A673 (cell line): ENCODE measurements around the gene QRFPR. TPM values are rescaled to one million over a fixed set of nuclear protein-coding genes. Genes with fewer than 3 reads are reported as not detected.
A peak's percentile ranks its signal among the peaks of the same experiment; 100 is the strongest.

Experiments
- Bru-seq: library from RNA; stranded (reverse); fragments of 400-500 nt; gene quantifications from one replicate; lab custom pipeline; 2021; lab: Mats Ljungman, UMichigan
- BruChase-seq, 2 experiments: library from RNA; stranded (reverse); fragments of 400-500 nt; gene quantifications; one replicate each; lab custom pipeline; 2021; lab: Mats Ljungman, UMichigan
- BruUV-seq: library from RNA; stranded (reverse); fragments of 400-500 nt; replicated peaks from 2 replicates; lab custom pipeline; 2021; lab: Mats Ljungman, UMichigan
- CTCF ChIA-PET: fragments of 300-600 bp; sonication (Branson Sonifier 250); formaldehyde crosslinking; loops from one replicate; lab custom pipeline; 2022; ENCODE audit warnings: antibody characterized with exemption; lab: Charles Lee
- POLR2A ChIA-PET: fragments of 300-600 bp; sonication (Branson Sonifier 250); formaldehyde crosslinking; loops from one replicate; lab custom pipeline; 2022; ENCODE audit warnings: antibody characterized with exemption; ENCODE audit not compliant: low non-redundant PET; lab: Charles Lee
- DNase-seq: peaks from one replicate; pipeline ENCODE4 v3.0.0-alpha.2; 2015; ENCODE audit warnings: low spot score
- H3K27ac ChIP-seq: fragments of 200-600 bp; sonication (generic); 2 replicates; pipeline ENCODE4 v1.5.1; 2016; ENCODE audit warnings: mixed run types, low read depth, mild to moderate bottlenecking, mixed read lengths, antibody characterized with exemption, low read length; ENCODE audit not compliant: poor library complexity, severe bottlenecking
- H3K27me3 ChIP-seq: fragments of 200-600 bp; sonication (generic); replicated peaks from 2 replicates; pipeline ENCODE4 v1.6.1; 2017; ENCODE audit warnings: mixed run types, low read depth, mild to moderate bottlenecking, mixed read lengths, antibody characterized with exemption, low read length; ENCODE audit not compliant: insufficient read depth, poor library complexity
- H3K36me3 ChIP-seq: fragments of 200-600 bp; sonication (generic); 2 replicates; pipeline ENCODE4 v1.6.1; 2016; ENCODE audit warnings: mixed run types, mild to moderate bottlenecking, mixed read lengths, antibody characterized with exemption, low read length; ENCODE audit not compliant: insufficient read depth, poor library complexity, severe bottlenecking
- H3K4me1 ChIP-seq: fragments of 200-600 bp; sonication (generic); 2 replicates; pipeline ENCODE4 v1.6.1; 2017; ENCODE audit warnings: mixed run types, mild to moderate bottlenecking, mixed read lengths, antibody characterized with exemption, low read length; ENCODE audit not compliant: insufficient read depth, poor library complexity, severe bottlenecking
- H3K4me3 ChIP-seq: fragments of 200-600 bp; sonication (generic); 2 replicates; pipeline ENCODE4 v1.5.1; 2016; ENCODE audit warnings: low read depth, mixed run types, mild to moderate bottlenecking, mixed read lengths, low read length; ENCODE audit not compliant: poor library complexity, severe bottlenecking
- H3K9me3 ChIP-seq: fragments of 200-600 bp; sonication (generic); 2 replicates; pipeline ENCODE4 v1.6.1; 2016; ENCODE audit warnings: mixed run types, low read depth, mild to moderate bottlenecking, mixed read lengths, antibody characterized with exemption, low read length; ENCODE audit not compliant: poor library complexity, severe bottlenecking
- CTCF ChIP-seq: fragments of 300-800, 200-600 bp; sonication (generic); conservative IDR thresholded peaks from 2 replicates; pipeline ENCODE4 v1.5.1; 2017; ENCODE audit warnings: low read depth, mild to moderate bottlenecking, antibody characterized with exemption, low read length, moderate library complexity, mixed read lengths
- EZH2 ChIP-seq: fragments of 200-600 bp; sonication (generic); IDR thresholded peaks from 2 replicates; pipeline ENCODE4 v1.6.1; 2017; ENCODE audit warnings: borderline replicate concordance, low read depth, mild to moderate bottlenecking, mixed read lengths, antibody characterized with exemption, low read length; ENCODE audit not compliant: poor library complexity, severe bottlenecking
- intact Hi-C: fragments of 100-400 bp; cut with micrococcal nuclease; formaldehyde crosslinking; loops from one replicate; pipeline ENCODE4 v1.10.0; 2022; ENCODE audit not compliant: unreplicated experiment
- long read RNA-seq: library from polyadenylated mRNA; stranded (forward); transcript quantifications from one replicate; pipeline ENCODE4 v2.0.0, GENCODE V29; 2022
- total RNA-seq: library from RNA; stranded (reverse); gene quantifications from 2 replicates; pipeline ENCODE4 v1.2.3, GENCODE V29; 2021

The QRFPR gene
- total RNA-seq: 23.6 and 32.2 TPM in 2 replicates
- percentile 86 among the genes with signal in this experiment for Bru-seq, nascent RNA
- percentile 70 among the genes with signal in this experiment for BruChase-seq, experiment 1, labeled RNA remaining after a 2-hour chase
- percentile 65 among the genes with signal in this experiment for BruChase-seq, experiment 2, labeled RNA remaining after a 6-hour chase
- long read RNA-seq, transcript QRFPR-202 (6 exons, 1,708 nt): major isoform, 21 of 45 reads
- long read RNA-seq, partial matches to known transcripts: 19 of 45 reads
- long read RNA-seq, other reads (novel, unspliced or antisense): 4 of 45 reads

GRCh38 chr4:121380776-121381462, at the start of gene QRFPR:
TSS of gene QRFPR (minus strand) at chr4:121381018. CDS start at chr4:121380647, 371 bp downstream.
- Histone ChIP-seq H3K4me1 (peaks cover 22% of the 10 kb centered on the region), H3K9me3 (no peaks in the 10 kb centered on the region), H3K27me3 (no peaks in the 10 kb centered on the region), H3K36me3 (no peaks in the 10 kb centered on the region), H3K27ac (peak within 1 kb of the TSS; percentile 62), H3K4me3 (peak within 1 kb of the TSS; percentile 71)
- DNase-seq: peak; percentile 84
- CTCF ChIA-PET: interaction anchor here (0.6 kb wide), 1 partner anchor 78 kb away, joined by 9 read pairs; no protein-coding TSS in a partner anchor
- intact Hi-C loops: no loop called here
- TF ChIP-seq CTCF: 0 out of 2 replicates have a peak, but pooled peaks have one; percentile 16
- TF ChIP-seq EZH2: no peak
- POLR2A ChIA-PET: no interaction called here
- TSS peak; percentile 31 for BruUV-seq

GRCh38 chr4:121428721-121429120, 47.9 kb upstream of the QRFPR start:
- H3K27ac ChIP-seq: no peak overlapping the region

More at GRCh38 chr4:121428721-121429120, 47.9 kb upstream of the QRFPR start:
- DNase-seq: no peak
- Histone ChIP-seq H3K27me3 (no peaks in the 10 kb centered on the region), H3K4me1 (no peaks in the 10 kb centered on the region), H3K36me3 (no peaks in the 10 kb centered on the region), H3K9me3 (no peaks in the 10 kb centered on the region), H3K4me3 (no peak overlapping the region)
- ChIA-PET CTCF (no interaction called here), POLR2A (no interaction called here)
- intact Hi-C loops: no loop called here
- TF ChIP-seq CTCF (no peak), EZH2 (no peak)
- no TSS peak for BruUV-seq
